Mammary epithelial cell (primary cell): ENCODE results near the gene PSD2.

ENCODE experiments used
- CTCF ChIP-seq, 2 donors: IDR thresholded peaks in 1 of 2; conservative IDR thresholded peaks in 1 of 2; 2 replicates each; pipeline ENCODE4 v1.5.1; 2011 to 2012; ENCODE audit warnings: inconsistent platforms in 2 of 2, low read length in 2 of 2, mild to moderate bottlenecking in 2 of 2, control low read depth in 1 of 2, low read depth in 1 of 2; ENCODE audit not compliant: insufficient read depth in 1 of 2; ENCODE audit errors: extremely low read depth in 1 of 2
- EZH2 ChIP-seq: IDR thresholded peaks from 2 replicates; pipeline ENCODE4 v1.6.1; 2012; ENCODE audit warnings: low read length, inconsistent platforms, borderline replicate concordance

GRCh38 chr5:139797856-139798510 lies 2.4 kb downstream of the PSD2 start:
- no peak for TF ChIP-seq CTCF (conservative IDR thresholded peaks at IDR 0.05 in 1 of 2, IDR thresholded peaks at IDR 0.05 in 1 of 2; ENCODE audit: extremely low read depth in 1 of 2, insufficient read depth in 1 of 2, low read depth in 1 of 2, low read length in 2 of 2)
- TF ChIP-seq EZH2 = no peak
